Measurements from ENCODE around the gene CIAPIN1.

CIAPIN1 gene

GRCh38 chr16:57390636-57391295, 56.4 kb downstream of the CIAPIN1 start:
- intact Hi-C loops (cut with DNase I) = no loop called here
- no peak for DNase-seq

GRCh38 chr16:57389087-57389468, 58.1 kb downstream of the CIAPIN1 start:
- no peak for DNase-seq
- intact Hi-C loops (cut with DNase I) = no loop called here

- intact Hi-C loops (cut with DNase I) = no loop called here
- DNase-seq = no peak
These were observed 58.7 kb downstream of the CIAPIN1 start for GRCh38 chr16:57388359-57389086.

DNA sequence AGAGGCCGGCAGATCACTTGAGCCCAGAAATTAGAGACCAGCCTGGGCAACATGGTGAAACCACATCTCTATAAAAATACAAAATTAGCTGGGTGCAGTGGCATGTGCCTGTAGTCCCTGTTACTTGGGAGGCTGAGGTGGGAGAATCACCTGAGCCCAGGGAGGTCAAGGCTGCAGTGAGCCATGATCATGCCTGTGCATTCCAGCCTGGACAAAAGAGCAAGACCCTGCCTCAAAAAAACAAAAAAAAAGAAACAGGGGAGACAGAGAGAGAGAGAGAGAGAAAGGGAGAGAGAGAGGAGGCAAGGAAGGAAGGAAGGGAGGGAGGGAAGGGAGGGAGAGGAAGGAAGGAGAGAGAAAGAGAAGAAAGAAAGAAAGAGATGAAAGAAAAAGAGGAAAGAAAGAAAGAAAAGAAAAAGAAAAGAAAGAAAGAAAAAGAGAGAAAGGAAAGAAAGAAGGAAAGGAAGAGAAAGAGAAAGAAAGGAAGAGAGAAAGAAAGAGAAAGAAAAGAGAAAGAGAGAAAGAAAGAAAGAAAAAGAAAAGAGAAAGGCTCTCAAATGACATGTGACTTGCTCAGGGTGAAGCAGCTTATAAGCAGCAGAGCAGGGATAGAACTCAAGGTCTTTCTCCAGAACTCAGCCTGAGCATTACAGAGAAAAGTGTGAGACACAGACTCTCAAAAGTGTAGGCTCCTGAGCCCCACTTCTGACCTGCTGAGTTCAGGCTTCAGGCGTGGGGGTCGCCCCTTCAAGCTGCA, 59.4 kb downstream of the CIAPIN1 start:
- DNase-seq = no peak
- intact Hi-C loops (cut with DNase I) = no loop called here

- peak in 6 of 42 donors; percentile 19 to 73 (median 38) for DNase-seq
- intact Hi-C loops (cut with DNase I) = no loop called here
These were observed 60.7 kb downstream of the CIAPIN1 start for GRCh38 chr16:57386381-57386951.

DNA sequence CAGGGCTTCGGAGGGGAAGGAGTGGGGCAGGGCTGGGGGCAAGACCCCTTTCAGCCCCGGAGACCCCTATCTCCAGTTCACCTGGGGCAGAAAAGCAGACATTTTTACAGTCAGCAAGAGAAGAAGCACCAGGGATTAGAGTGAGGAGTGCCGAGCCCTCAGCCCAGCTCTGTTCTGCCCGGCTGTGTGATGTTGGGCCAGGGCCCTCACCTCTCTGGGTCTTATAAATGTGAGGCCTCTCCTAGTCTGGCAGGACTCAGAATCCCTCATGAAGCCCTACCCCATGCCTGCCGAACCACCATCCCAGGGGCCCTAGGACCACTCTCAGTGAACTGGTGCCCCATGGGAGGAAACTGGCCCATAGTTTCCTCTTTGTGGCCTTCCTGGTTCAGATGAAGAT, 62.1 kb downstream of the CIAPIN1 start:
- no peak for DNase-seq
- intact Hi-C loops (cut with DNase I) = no loop called here

GRCh38 chr16:57384248-57385070, 62.7 kb downstream of the CIAPIN1 start:
- peak in 9 of 42 donors; percentile 13 to 38 (median 25) for DNase-seq
- intact Hi-C loops (cut with DNase I) = no loop called here

DNA sequence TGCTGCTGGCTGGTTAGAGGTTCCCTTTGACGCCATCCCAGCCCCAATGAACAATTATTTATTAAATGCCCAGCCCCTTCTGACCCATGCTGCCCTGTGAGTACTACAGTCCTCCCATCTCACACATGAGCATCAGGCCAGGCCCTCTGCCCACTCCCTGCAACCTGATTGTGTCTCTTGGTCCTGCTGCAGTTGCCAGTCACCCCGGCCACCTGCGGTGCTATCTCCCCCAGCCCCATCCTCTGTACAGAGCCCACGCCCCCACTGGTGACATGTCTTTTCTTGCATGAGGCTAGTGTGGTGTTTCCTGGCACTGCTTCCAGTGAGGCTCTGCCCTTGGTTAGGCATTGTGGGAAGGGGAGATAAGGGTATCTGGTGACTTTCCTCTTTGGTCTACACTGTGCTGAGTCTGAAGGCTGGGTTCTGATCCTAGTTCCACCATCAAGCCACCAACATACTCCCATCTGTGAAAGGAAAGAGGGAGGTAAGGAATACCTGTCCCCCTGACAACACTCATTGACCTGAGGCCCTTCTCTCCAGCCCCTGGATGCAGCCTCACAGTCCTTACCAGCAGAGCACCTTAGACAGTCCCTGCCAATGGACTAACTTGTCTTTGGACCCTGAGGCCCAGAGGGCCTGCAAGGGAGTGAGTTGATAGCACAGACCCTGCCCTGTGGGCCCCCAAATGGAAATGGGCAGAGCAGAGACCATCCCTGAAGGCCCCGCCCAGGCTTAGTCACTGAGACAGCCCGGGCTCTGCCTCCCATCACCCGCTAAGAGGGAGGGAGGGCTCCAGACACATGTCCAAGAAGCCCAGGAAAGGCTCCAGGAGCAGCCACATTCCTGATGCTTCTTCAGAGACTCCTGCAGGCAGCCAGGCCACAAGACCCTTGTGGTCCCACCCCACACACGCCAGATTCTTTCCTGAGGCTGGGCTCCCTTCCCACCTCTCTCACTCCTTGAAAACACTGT, 63.6 kb downstream of the CIAPIN1 start:
- intact Hi-C loops (cut with DNase I) = no loop called here
- DNase-seq = peak in 7 of 42 donors; percentile 15 to 54 (median 28)

DNA sequence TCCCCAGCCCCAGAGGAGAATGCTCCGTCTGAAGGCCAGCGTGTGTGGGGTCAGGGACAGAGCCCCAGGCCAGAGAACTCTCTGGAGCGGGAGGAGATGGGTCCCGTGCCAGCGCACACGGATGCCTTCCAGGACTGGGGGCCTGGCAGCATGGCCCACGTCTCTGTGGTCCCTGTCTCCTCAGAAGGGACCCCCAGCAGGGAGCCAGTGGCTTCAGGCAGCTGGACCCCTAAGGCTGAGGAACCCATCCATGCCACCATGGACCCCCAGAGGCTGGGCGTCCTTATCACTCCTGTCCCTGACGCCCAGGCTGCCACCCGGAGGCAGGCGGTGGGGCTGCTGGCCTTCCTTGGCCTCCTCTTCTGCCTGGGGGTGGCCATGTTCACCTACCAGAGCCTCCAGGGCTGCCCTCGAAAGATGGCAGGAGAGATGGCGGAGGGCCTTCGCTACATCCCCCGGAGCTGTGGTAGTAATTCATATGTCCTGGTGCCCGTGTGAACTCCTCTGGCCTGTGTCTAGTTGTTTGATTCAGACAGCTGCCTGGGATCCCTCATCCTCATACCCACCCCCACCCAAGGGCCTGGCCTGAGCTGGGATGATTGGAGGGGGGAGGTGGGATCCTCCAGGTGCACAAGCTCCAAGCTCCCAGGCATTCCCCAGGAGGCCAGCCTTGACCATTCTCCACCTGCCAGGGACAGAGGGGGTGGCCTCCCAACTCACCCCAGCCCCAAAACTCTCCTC, 64.5 kb downstream of the CIAPIN1 start:
- intact Hi-C loops (cut with DNase I) = no loop called here
- DNase-seq = no peak

GRCh38 chr16:57381791-57382534, 65.2 kb downstream of the CIAPIN1 start:
- DNase-seq = no peak
- intact Hi-C loops (cut with DNase I) = no loop called here

DNA sequence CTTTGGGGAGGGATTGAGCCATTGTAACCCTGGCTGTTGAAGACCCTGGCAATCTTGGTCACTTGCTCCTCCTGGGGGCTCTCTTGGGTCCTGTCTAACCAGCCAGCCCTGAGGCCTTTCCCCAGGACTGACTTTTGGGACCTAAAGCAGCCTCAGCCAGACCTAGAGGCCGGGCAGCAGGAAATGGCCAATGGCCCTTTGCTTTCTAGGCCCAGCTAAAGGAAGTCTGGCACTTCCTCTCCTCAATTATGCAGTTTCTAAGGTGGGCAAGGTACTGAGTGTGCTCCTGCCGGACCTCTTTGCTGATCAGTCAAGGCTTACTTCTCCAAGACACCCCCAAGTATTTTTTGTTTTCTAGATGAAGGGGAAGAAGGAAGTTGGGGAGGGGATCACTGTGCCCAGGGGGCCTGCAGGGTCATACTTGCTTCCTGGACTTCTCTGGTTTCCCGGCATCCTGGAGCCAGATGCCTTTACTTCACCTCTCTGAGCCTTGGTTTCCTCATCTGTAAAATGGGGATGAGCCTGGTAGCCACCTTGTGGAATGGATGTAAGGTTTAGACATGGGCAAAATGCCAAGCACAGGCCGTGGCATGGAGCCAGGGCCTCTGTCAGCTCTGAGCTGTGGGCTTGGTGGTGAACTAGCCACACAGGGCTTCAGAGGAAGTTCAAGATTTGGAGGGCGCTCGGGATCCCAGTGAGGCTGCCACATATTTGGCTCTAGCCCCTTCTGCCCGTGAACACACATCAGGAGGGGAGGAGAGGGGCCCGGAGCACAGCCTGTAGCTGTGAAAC, 66.3 kb downstream of the CIAPIN1 start:
- intact Hi-C loops (cut with DNase I) = no loop called here
- peak in 8 of 42 donors; percentile 16 to 61 (median 42) for DNase-seq

GRCh38 chr16:57379579-57379978, 67.6 kb downstream of the CIAPIN1 start:
- no peak for DNase-seq
- intact Hi-C loops (cut with DNase I) = no loop called here
